HepG2 (cell line): ENCODE data around the gene TH. TPM values are rescaled to one million over a fixed set of nuclear protein-coding genes. Genes with fewer than 3 reads are reported as not detected.

ENCODE experiments used
- ARNT2 ChIP-seq: sonication (generic); formaldehyde crosslinking; IDR thresholded peaks from 2 replicates; pipeline ENCODE4 v1.8.0; 2022; ENCODE audit warnings: mild to moderate bottlenecking, low read depth, missing genetic modification reagents, moderate library complexity
- EHMT2 ChIP-seq: fragments of 200-600 bp; sonication (generic); IDR thresholded peaks from 2 replicates; pipeline ENCODE4 v1.7.0; 2017; ENCODE audit warnings: antibody characterized with exemption, low read depth, low read length, borderline replicate concordance
- MBD4 ChIP-seq: IDR thresholded peaks from 2 replicates; pipeline ENCODE4 v1.6.1; 2012; ENCODE audit warnings: low read length, inconsistent platforms, borderline replicate concordance
- MZF1 ChIP-seq: sonication (generic); formaldehyde crosslinking; IDR thresholded peaks from 2 replicates; pipeline ENCODE4 v1.8.1; 2023; ENCODE audit warnings: mild to moderate bottlenecking, missing genetic modification reagents, borderline replicate concordance
- NCOA5 ChIP-seq: sonication (generic); formaldehyde crosslinking; IDR thresholded peaks from 2 replicates; pipeline ENCODE4 v1.4.0; 2020; ENCODE audit warnings: missing genetic modification reagents
- RAD21 ChIP-seq: fragments of 450-650 bp; formaldehyde crosslinking; IDR thresholded peaks from 2 replicates; pipeline ENCODE4 v1.5.0; 2020; ENCODE audit warnings: mild to moderate bottlenecking
- SCMH1 ChIP-seq: sonication (generic); formaldehyde crosslinking; IDR thresholded peaks from 2 replicates; pipeline ENCODE4 v1.9.0; 2021; ENCODE audit warnings: missing genetic modification reagents, mild to moderate bottlenecking, borderline replicate concordance
- SMYD3 ChIP-seq: sonication (generic); formaldehyde crosslinking; IDR thresholded peaks from 2 replicates; pipeline ENCODE4 v1.8.1; 2023; ENCODE audit warnings: mild to moderate bottlenecking, missing genetic modification reagents
- SRSF4 ChIP-seq: fragments of 200-400 bp; formaldehyde crosslinking; IDR thresholded peaks from one replicate; pipeline ENCODE4 v1.6.1; 2018; ENCODE audit warnings: mild to moderate bottlenecking, low read depth, low read length, moderate library complexity; ENCODE audit not compliant: poor library complexity, severe bottlenecking
- TEAD3 ChIP-seq: optimal IDR thresholded peaks from 2 replicates; pipeline ENCODE3; 2016; ENCODE audit warnings: borderline replicate concordance
- ZBTB10 ChIP-seq: sonication (generic); formaldehyde crosslinking; IDR thresholded peaks from 2 replicates; pipeline ENCODE4 v1.4.0; 2020; ENCODE audit warnings: missing genetic modification reagents, borderline replicate concordance
- ZBTB14 ChIP-seq: sonication (generic); formaldehyde crosslinking; IDR thresholded peaks from 2 replicates; pipeline ENCODE4 v1.4.0; 2020; ENCODE audit warnings: missing genetic modification reagents
- ZFAT ChIP-seq: sonication (generic); formaldehyde crosslinking; conservative IDR thresholded peaks from 2 replicates; pipeline ENCODE4 v1.8.1; 2023; ENCODE audit warnings: missing genetic modification reagents, inconsistent platforms
- ZFP37 ChIP-seq: sonication (generic); formaldehyde crosslinking; IDR thresholded peaks from 2 replicates; pipeline ENCODE4 v1.4.0; 2020; ENCODE audit warnings: missing genetic modification reagents, borderline replicate concordance
- ZNF138 ChIP-seq: sonication (generic); formaldehyde crosslinking; IDR thresholded peaks from 2 replicates; pipeline ENCODE4 v1.5.0; 2020; ENCODE audit warnings: mild to moderate bottlenecking, low read depth, missing genetic modification reagents
- ZNF264 ChIP-seq: sonication (generic); formaldehyde crosslinking; IDR thresholded peaks from 2 replicates; pipeline ENCODE4 v1.4.0; 2020; ENCODE audit warnings: missing genetic modification reagents
- ZNF33A ChIP-seq: sonication (generic); formaldehyde crosslinking; IDR thresholded peaks from 2 replicates; pipeline ENCODE4 v1.5.1; 2020; ENCODE audit warnings: missing genetic modification reagents, mild to moderate bottlenecking, moderate library complexity, borderline replicate concordance
- ZNF430 ChIP-seq: sonication (generic); formaldehyde crosslinking; IDR thresholded peaks from 2 replicates; pipeline ENCODE4 v1.9.0; 2021; ENCODE audit warnings: mild to moderate bottlenecking, missing genetic modification reagents
- ZNF451 ChIP-seq: sonication (generic); formaldehyde crosslinking; IDR thresholded peaks from 2 replicates; pipeline ENCODE4 v1.5.0; 2020; ENCODE audit warnings: mild to moderate bottlenecking, missing genetic modification reagents
- ZNF501 ChIP-seq: sonication (generic); formaldehyde crosslinking; IDR thresholded peaks from 2 replicates; pipeline ENCODE4 v1.5.1; 2020; ENCODE audit warnings: mild to moderate bottlenecking, moderate library complexity, missing genetic modification reagents
- ZNF605 ChIP-seq: sonication (generic); formaldehyde crosslinking; IDR thresholded peaks from 2 replicates; pipeline ENCODE4 v1.8.0; 2022; ENCODE audit warnings: mild to moderate bottlenecking, missing genetic modification reagents
- ZNF670 ChIP-seq: sonication (generic); formaldehyde crosslinking; IDR thresholded peaks from 2 replicates; pipeline ENCODE4 v1.8.0; 2022; ENCODE audit warnings: mild to moderate bottlenecking, missing genetic modification reagents, borderline replicate concordance
- ZNF839 ChIP-seq: sonication (generic); formaldehyde crosslinking; IDR thresholded peaks from 2 replicates; pipeline ENCODE4 v1.4.0; 2020; ENCODE audit warnings: missing genetic modification reagents, mild to moderate bottlenecking, borderline replicate concordance
- ZNF879 ChIP-seq: sonication (generic); formaldehyde crosslinking; IDR thresholded peaks from 2 replicates; pipeline ENCODE4 v1.8.1; 2023; ENCODE audit warnings: missing genetic modification reagents
- ZSCAN21 ChIP-seq: sonication (generic); formaldehyde crosslinking; IDR thresholded peaks from 2 replicates; pipeline ENCODE4 v1.8.0; 2022; ENCODE audit warnings: mild to moderate bottlenecking, missing genetic modification reagents, moderate library complexity, borderline replicate concordance
- polyA plus RNA-seq, 8 experiments: library from polyadenylated mRNA; depleted of rRNA in 3 of 8; stranded (reverse) in 7 of 8; unstranded in 1 of 8; fragments of >200 nt; fragmentation: Illumina TruSeq in 4 of 8; extraction: Trizol in 4 of 8; gene quantifications; 2 replicates each; pipeline versions ENCODE4 v1.2.1 to v1.2.3, GENCODE V29; 2011 to 2016; ENCODE audit warnings: low read depth in 4 of 8, missing spikeins in 1 of 8, mixed read lengths in 1 of 8; ENCODE audit not compliant: insufficient read depth in 1 of 8
- total RNA-seq, 5 experiments: library from RNA; depleted of rRNA; stranded (reverse); fragments of >200 nt; fragmentation: Illumina TruSeq; extraction: Trizol; gene quantifications; 2 replicates each; pipeline ENCODE4 v1.2.3, GENCODE V29; 2016; ENCODE audit warnings: low read depth in 1 of 5
- TF ChIP-seq, protein P1 (sequence below): sonication (generic); formaldehyde crosslinking; IDR thresholded peaks from 2 replicates; pipeline ENCODE4 v1.4.0; 2020; ENCODE audit warnings: missing genetic modification reagents

Gene TH
- total and polyA plus RNA-seq, 2 of the 13 experiments (the other 11 are each of a cell fraction or from before 2014, with no cell fraction given), result 0.36 TPM; not detected in 1

GRCh38 chr11:2129699-2130366 is 41.8 kb downstream of the TH start (continued):
- TF ChIP-seq ZNF879 (CRISPR knock-in tag), result no peak
- no peak for TF ChIP-seq MZF1 (CRISPR knock-in tag)
- TF ChIP-seq ZNF430 (CRISPR knock-in tag), result peak; percentile 68
- 0 out of 2 replicates have a peak, but pooled peaks have one; percentile 58 for TF ChIP-seq ZNF501 (CRISPR knock-in tag)
- TF ChIP-seq RAD21, result no peak
- TF ChIP-seq ZNF264 (CRISPR knock-in tag), result peak; percentile 7; the same call in 1 of the 2 replicates
- peak; percentile 56; the same call in 1 of the 2 replicates for TF ChIP-seq NCOA5 (CRISPR knock-in tag)
- no peak for TF ChIP-seq MBD4
- peak; percentile 42; the same call in 1 of the 2 replicates for TF ChIP-seq ZNF605
- TF ChIP-seq ZNF33A (CRISPR knock-in tag), result peak; percentile 54; the same call in 1 of the 2 replicates
- no peak for TF ChIP-seq ZBTB14 (CRISPR knock-in tag)
- peak; percentile 69; the same call in 1 of the 2 replicates for TF ChIP-seq ZSCAN21
- no peak for TF ChIP-seq ZNF839 (CRISPR knock-in tag)
- peak; percentile 64; the same call in 1 of the 2 replicates for TF ChIP-seq ARNT2 (CRISPR knock-in tag)
- TF ChIP-seq ZNF138, result no peak
- TF ChIP-seq ZNF451 (CRISPR knock-in tag), result peak; percentile 44; the same call in 1 of the 2 replicates
- TF ChIP-seq TEAD3 (CRISPR knock-in tag), result no peak
- no peak for TF ChIP-seq ZBTB10 (CRISPR knock-in tag)
- no peak for TF ChIP-seq SCMH1
- peak; percentile 74 for TF ChIP-seq SRSF4
- no peak for TF ChIP-seq EHMT2
- TF ChIP-seq SMYD3 (CRISPR knock-in tag), result 0 out of 2 replicates have a peak, but pooled peaks have one; percentile 3
- TF ChIP-seq, protein P1, sequence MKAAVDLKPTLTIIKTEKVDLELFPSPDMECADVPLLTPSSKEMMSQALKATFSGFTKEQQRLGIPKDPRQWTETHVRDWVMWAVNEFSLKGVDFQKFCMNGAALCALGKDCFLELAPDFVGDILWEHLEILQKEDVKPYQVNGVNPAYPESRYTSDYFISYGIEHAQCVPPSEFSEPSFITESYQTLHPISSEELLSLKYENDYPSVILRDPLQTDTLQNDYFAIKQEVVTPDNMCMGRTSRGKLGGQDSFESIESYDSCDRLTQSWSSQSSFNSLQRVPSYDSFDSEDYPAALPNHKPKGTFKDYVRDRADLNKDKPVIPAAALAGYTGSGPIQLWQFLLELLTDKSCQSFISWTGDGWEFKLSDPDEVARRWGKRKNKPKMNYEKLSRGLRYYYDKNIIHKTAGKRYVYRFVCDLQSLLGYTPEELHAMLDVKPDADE (CRISPR knock-in tag), result no peak; the same call in 1 of the 2 replicates
- TF ChIP-seq ZFP37, result 0 out of 2 replicates have a peak, but pooled peaks have one; percentile 14
- peak; percentile 42; the same call in 1 of the 2 replicates for TF ChIP-seq ZNF670 (CRISPR knock-in tag)
- no peak for TF ChIP-seq ZFAT (CRISPR knock-in tag)
